Upper lobe of left lung (tissue), 4 donors: ENCODE data around the gene ADAM22.

Source experiments
- CTCF ChIP-seq, 6 experiments: fragments of 450-650 bp in 4 of 6; fragments of 200-600 bp in 2 of 6; sonication (generic) in 2 of 6; IDR thresholded peaks; one replicate each; pipeline ENCODE4 v1.5.1; 2016 to 2019; ENCODE audit warnings: antibody characterized with exemption in 6 of 6
- EP300 ChIP-seq, 4 donors: sonication (generic); formaldehyde crosslinking; IDR thresholded peaks; one replicate each; pipeline ENCODE4 v1.5.1; 2017; ENCODE audit warnings: antibody characterized with exemption in 4 of 4, control low read depth in 2 of 4
- POLR2A ChIP-seq, 4 donors: fragments of 450-650 bp; IDR thresholded peaks; one replicate each; pipeline ENCODE4 v1.5.1; 2016 to 2017; ENCODE audit warnings: antibody characterized with exemption in 4 of 4, mild to moderate bottlenecking in 2 of 4

GRCh38 chr7:88229302-88229995 lies 295.4 kb downstream of the ADAM22 start:
- no peak for TF ChIP-seq CTCF (IDR thresholded peaks at IDR 0.05)
- TF ChIP-seq EP300 (IDR thresholded peaks at IDR 0.05): no peak
- TF ChIP-seq POLR2A (IDR thresholded peaks at IDR 0.05): no peak
